NK-92 (cell line): ENCODE data around the gene ZMYM2.
"Not testable (repeated sequence)": the region's sequence is repeated elsewhere in the genome, so short reads cannot be mapped to it uniquely, and the experiment has no call there.

Experiments used
- DNase-seq: peaks from one replicate; lab custom pipeline; 2025; ENCODE audit not compliant: unreplicated experiment; lab: John Stamatoyannopoulos, UW

ZMYM2 gene

GRCh38 chr13:19982447-19983043, 24.0 kb downstream of the ZMYM2 start:
- DNase-seq = no peak

GRCh38 chr13:19984430-19985218, 26.1 kb downstream of the ZMYM2 start:
- DNase-seq = no peak

GRCh38 chr13:19985219-19985556, 26.7 kb downstream of the ZMYM2 start:
- DNase-seq = no peak

GRCh38 chr13:19991531-19991930, 33.0 kb downstream of the ZMYM2 start:
- no peak for DNase-seq

GRCh38 chr13:19993024-19993423, 34.5 kb downstream of the ZMYM2 start:
- DNase-seq = no peak

GRCh38 chr13:19998960-19999359, 40.4 kb downstream of the ZMYM2 start:
- no peak for DNase-seq

- DNase-seq = no peak
Measured at GRCh38 chr13:20000062-20000552, 41.6 kb downstream of the ZMYM2 start.

- no peak for DNase-seq
Measured at GRCh38 chr13:20001366-20002190, 43.1 kb downstream of the ZMYM2 start.

GRCh38 chr13:20002787-20003186, 44.3 kb downstream of the ZMYM2 start:
- DNase-seq = no peak

GRCh38 chr13:20006206-20006605, 47.7 kb downstream of the ZMYM2 start:
- no peak for DNase-seq

GRCh38 chr13:20015763-20016162, 57.2 kb downstream of the ZMYM2 start:
- no peak for DNase-seq

- DNase-seq = no peak
Measured at GRCh38 chr13:20016649-20017364, 58.3 kb downstream of the ZMYM2 start.

GRCh38 chr13:20017365-20017711, 58.8 kb downstream of the ZMYM2 start:
- no peak for DNase-seq

- no peak for DNase-seq
Measured at GRCh38 chr13:20019043-20019442, 60.5 kb downstream of the ZMYM2 start.

- DNase-seq = no peak
Measured at GRCh38 chr13:20024702-20025101, 66.2 kb downstream of the ZMYM2 start.

GRCh38 chr13:20028953-20029352, 70.4 kb downstream of the ZMYM2 start:
- no peak for DNase-seq

GRCh38 chr13:20033486-20033885, 75.0 kb downstream of the ZMYM2 start:
- no peak for DNase-seq

- DNase-seq = no peak
Measured at GRCh38 chr13:20035130-20035529, 76.6 kb downstream of the ZMYM2 start.

- DNase-seq = no peak
Measured at GRCh38 chr13:20037908-20038307, 79.4 kb downstream of the ZMYM2 start.

GRCh38 chr13:20042603-20043002, 84.1 kb downstream of the ZMYM2 start:
- not testable (repeated sequence) for DNase-seq

- no peak for DNase-seq
Measured at GRCh38 chr13:20043207-20043925, 84.8 kb downstream of the ZMYM2 start.
